ENCODE measurements around the gene CMTM4.
"Not testable (repeated sequence)": the region's sequence is repeated elsewhere in the genome, so short reads cannot be mapped to it uniquely, and the experiment has no call there.

CMTM4 gene

GRCh38 chr16:66705790-66706505 lies 9.4 kb upstream of the CMTM4 start:
- DNase-seq (ENCODE audit: low read depth, low spot score) = no peak

GRCh38 chr16:66703406-66704215 lies 7.1 kb upstream of the CMTM4 start:
- DNase-seq (ENCODE audit: low read depth, low spot score) = no peak

GRCh38 chr16:66701516-66701915 lies 5.0 kb upstream of the CMTM4 start:
- no peak for DNase-seq (ENCODE audit: low read depth, low spot score)

GRCh38 chr16:66701026-66701425 lies 4.5 kb upstream of the CMTM4 start:
- DNase-seq (ENCODE audit: low read depth, low spot score) = no peak

- no peak for DNase-seq (ENCODE audit: low read depth, low spot score)
Observed at GRCh38 chr16:66699898-66700297, 3.4 kb upstream of the CMTM4 start.

GRCh38 chr16:66698046-66698445 lies 1.5 kb upstream of the CMTM4 start:
- no peak for DNase-seq (ENCODE audit: low read depth, low spot score)

GRCh38 chr16:66695935-66696668 lies 441 bp downstream of the CMTM4 start:
- no peak for DNase-seq (ENCODE audit: low read depth, low spot score)

GRCh38 chr16:66695471-66695934 lies 1.0 kb downstream of the CMTM4 start:
- DNase-seq (ENCODE audit: low read depth, low spot score) = no peak

GRCh38 chr16:66693149-66693548 lies 3.4 kb downstream of the CMTM4 start:
- DNase-seq (ENCODE audit: low read depth, low spot score) = no peak

- DNase-seq (ENCODE audit: low read depth, low spot score) = no peak
Observed at GRCh38 chr16:66692341-66692740, 4.2 kb downstream of the CMTM4 start.

GRCh38 chr16:66691234-66691633 lies 5.3 kb downstream of the CMTM4 start:
- no peak for DNase-seq (ENCODE audit: low read depth, low spot score)

- DNase-seq (ENCODE audit: low read depth, low spot score) = no peak
Observed at GRCh38 chr16:66690106-66690847, 6.3 kb downstream of the CMTM4 start.

- no peak for DNase-seq (ENCODE audit: low read depth, low spot score)
Observed at GRCh38 chr16:66689282-66689681, 7.3 kb downstream of the CMTM4 start.

- DNase-seq (ENCODE audit: low read depth, low spot score) = no peak
Observed at GRCh38 chr16:66687906-66688625, 8.5 kb downstream of the CMTM4 start.

- DNase-seq (ENCODE audit: low read depth, low spot score) = not testable (repeated sequence)
Observed at GRCh38 chr16:66685501-66686115, 10.9 kb downstream of the CMTM4 start.

GRCh38 chr16:66682271-66682670 lies 14.3 kb downstream of the CMTM4 start:
- no peak for DNase-seq (ENCODE audit: low read depth, low spot score)

GRCh38 chr16:66681676-66682075 lies 14.9 kb downstream of the CMTM4 start:
- no peak for DNase-seq (ENCODE audit: low read depth, low spot score)

GRCh38 chr16:66678337-66678736 lies 18.2 kb downstream of the CMTM4 start:
- DNase-seq (ENCODE audit: low read depth, low spot score) = no peak

- DNase-seq (ENCODE audit: low read depth, low spot score) = no peak
Observed at GRCh38 chr16:66677836-66678235, 18.7 kb downstream of the CMTM4 start.

- no peak for DNase-seq (ENCODE audit: low read depth, low spot score)
Observed at GRCh38 chr16:66677179-66677578, 19.4 kb downstream of the CMTM4 start.
